Lung (tissue), 12 donors: ENCODE data around the gene LRRC75A. TPM values are rescaled to one million over a fixed set of nuclear protein-coding genes. Genes with fewer than 3 reads are reported as not detected.

Experiments used
- ATAC-seq: fragments of 200-7000 bp; cut with Tn5 transposase; one replicate; pipeline ENCODE4 v1.9.1; 2020; ENCODE audit warnings: moderate number of reproducible peaks; ENCODE audit not compliant: insufficient read depth, low FRiP score
- DNase-seq, 3 donors: peaks; one replicate each; pipeline ENCODE4 v3.0.0-alpha.2; 2013 to 2017
- H3K27ac ChIP-seq, 2 donors: one replicate each; pipeline ENCODE4 v1.5.1; 2013; ENCODE audit warnings: mild to moderate bottlenecking in 2 of 2, moderate library complexity in 2 of 2, control low read depth in 1 of 2, inconsistent platforms in 1 of 2, low read depth in 1 of 2, low read length in 1 of 2
- H3K27me3 ChIP-seq, 3 donors: one replicate each; pipeline ENCODE4 v1.5.1; 2013; ENCODE audit warnings: low read length in 2 of 3; ENCODE audit not compliant: control insufficient read depth in 3 of 3, insufficient read depth in 3 of 3
- H3K36me3 ChIP-seq, 4 donors: one replicate each; pipeline ENCODE4 v1.5.1; 2013; ENCODE audit warnings: low read length in 4 of 4, mild to moderate bottlenecking in 1 of 4, moderate library complexity in 1 of 4; ENCODE audit not compliant: control insufficient read depth in 4 of 4, insufficient read depth in 4 of 4
- H3K4me1 ChIP-seq, 5 donors: one replicate each; pipeline ENCODE4 v1.5.1; 2013; ENCODE audit warnings: low read length in 5 of 5, mild to moderate bottlenecking in 2 of 5, moderate library complexity in 1 of 5; ENCODE audit not compliant: control insufficient read depth in 5 of 5, insufficient read depth in 5 of 5
- H3K4me3 ChIP-seq: one replicate; pipeline ENCODE4 v1.5.1; 2013; ENCODE audit warnings: mild to moderate bottlenecking, control low read depth, moderate library complexity
- H3K9ac ChIP-seq, 2 donors: one replicate each; pipeline ENCODE4 v1.5.1; 2013; ENCODE audit warnings: low read length in 2 of 2, control low read depth in 1 of 2; ENCODE audit not compliant: insufficient read depth in 1 of 2
- H3K9me3 ChIP-seq, 4 donors: one replicate each; pipeline ENCODE4 v1.5.1; 2013; ENCODE audit warnings: low read length in 3 of 4, mild to moderate bottlenecking in 1 of 4, moderate library complexity in 1 of 4; ENCODE audit not compliant: control insufficient read depth in 4 of 4, insufficient read depth in 3 of 4
- CTCF ChIP-seq: IDR thresholded peaks from 2 replicates; pipeline ENCODE4 v1.5.1; 2012; ENCODE audit warnings: mild to moderate bottlenecking; ENCODE audit errors: control extremely low read depth, extremely low read depth
- WGBS, 2 donors: extraction: QIAGEN DNeasy Blood & Tissue Kit; methylation state at CpG; one replicate each; pipeline ENCODE4 v1.1.7; 2013; 5-methylcytosine and 5-hydroxymethylcytosine counted together
- polyA plus RNA-seq, 2 donors: library from polyadenylated mRNA; stranded (reverse); fragments of 200-250 nt; gene quantifications; one replicate each; pipeline ENCODE4 v1.2.1, GENCODE V29; 2013
- total RNA-seq, 2 donors: library from RNA; depleted of rRNA in 1 of 2; stranded (reverse); fragments of >200 nt in 1 of 2; gene quantifications; one replicate each; pipeline ENCODE4 v1.2.1, GENCODE V29; 2014 to 2021
- donor health status: control.
- donor health status: control.
- donor health status: Bipolar disorder and iron deficiency.
- donor health status: healthy.
- donor health status: DM: yes; HTN: yes; CAD: no.

The LRRC75A gene
- total and polyA plus RNA-seq, 4 donors = 0.68 to 3.4 (median 2.4) TPM

- Histone ChIP-seq H3K9me3 (peaks cover 0 to 2% (median 0%) of the 10 kb centered on the region in 4 donors), H3K4me1 (peaks cover 0 to 16% (median 1%) of the 10 kb centered on the region in 5 donors), H3K27me3 (no peaks in the 10 kb centered on the region), H3K27ac (no peak overlapping the region), H3K9ac (no peak overlapping the region), H3K36me3 (no peaks in the 10 kb centered on the region), H3K4me3 (no peak overlapping the region)
- no peak for ATAC-seq
- no peak for TF ChIP-seq CTCF
- WGBS, 2 donors = 83 to 88% methylated on average over 13 of the region's 13 CpGs
- no peak for DNase-seq
Observed at GRCh38 chr17:16474012-16474725, 17.8 kb downstream of the LRRC75A start.

- Histone ChIP-seq H3K36me3 (no peaks in the 10 kb centered on the region), H3K9ac (no peak overlapping the region), H3K4me3 (no peak overlapping the region), H3K27ac (no peak overlapping the region), H3K4me1 (peaks cover 0 to 16% (median 1%) of the 10 kb centered on the region in 5 donors), H3K27me3 (no peaks in the 10 kb centered on the region), H3K9me3 (peaks cover 0 to 2% (median 0%) of the 10 kb centered on the region in 4 donors)
- DNase-seq = no peak
- 89 to 90% methylated on average over 20 of the region's 20 CpGs for WGBS, 2 donors
- no peak for TF ChIP-seq CTCF
- no peak for ATAC-seq
Observed at GRCh38 chr17:16473044-16474011, 18.7 kb downstream of the LRRC75A start.

- 85 to 94% methylated on average over 6 of the region's 6 CpGs for WGBS, 2 donors
- Histone ChIP-seq H3K27me3 (no peaks in the 10 kb centered on the region), H3K4me1 (peaks cover 0 to 16% (median 0%) of the 10 kb centered on the region in 5 donors), H3K9me3 (peaks cover 0 to 2% (median 0%) of the 10 kb centered on the region in 4 donors), H3K9ac (no peak overlapping the region), H3K36me3 (no peaks in the 10 kb centered on the region), H3K27ac (no peak overlapping the region), H3K4me3 (no peak overlapping the region)
- TF ChIP-seq CTCF = no peak
- peak in 2 of 3 donors; percentile 37 to 65 for DNase-seq
- ATAC-seq = no peak
Observed at GRCh38 chr17:16472539-16472938, 19.5 kb downstream of the LRRC75A start.
